ENCODE measurements around the gene CYTH4. TPM values are rescaled to one million over a fixed set of nuclear protein-coding genes. Genes with fewer than 3 reads are reported as not detected.

The CYTH4 gene
- total and polyA plus RNA-seq, 10 of the 15 experiments (the other 5 are each of a cell fraction or from before 2014, with no cell fraction given) = 1.5 to 27.3 (median 16.9) TPM

GRCh38 chr22:37274380-37274862, 7.9 kb upstream of the CYTH4 start (continued):
- no peak for TF ChIP-seq HSF1 (IDR thresholded peaks at IDR 0.05; ENCODE audit: low read depth, low read length)
- TF ChIP-seq EP300 (IDR thresholded peaks at IDR 0.05; ENCODE audit: borderline replicate concordance in 1 of 2, control insufficient read depth in 1 of 2, low read depth in 2 of 2, low read length in 2 of 2) = peak in 1 of 2 experiments; percentile 46; a peak in 1 of 4 replicates
- 0 out of 2 replicates have a peak, but pooled peaks have one; percentile 39 for TF ChIP-seq NBN (IDR thresholded peaks at IDR 0.05)
- no peak for TF ChIP-seq CHD2 (IDR thresholded peaks at IDR 0.05; ENCODE audit: borderline replicate concordance, low read depth, low read length)
- no peak for TF ChIP-seq FOXM1 (IDR thresholded peaks at IDR 0.05; ENCODE audit: low read depth, low read length)
- no peak for TF ChIP-seq MYC (IDR thresholded peaks at IDR 0.05; ENCODE audit: insufficient read depth, insufficient read length, insufficient replicate concordance, low read length, severe bottlenecking)
- TF ChIP-seq RAD21 (IDR thresholded peaks at IDR 0.05; ENCODE audit: insufficient read depth, low read depth, low read length) = no peak
- no peak for TF ChIP-seq ZNF622 (IDR thresholded peaks at IDR 0.05)
- no peak for TF ChIP-seq SREBF1 (IDR thresholded peaks at IDR 0.05; ENCODE audit: low read length)
- TF ChIP-seq ZNF274 (IDR thresholded peaks at IDR 0.05; ENCODE audit: insufficient read depth, insufficient read length) = no peak
- no peak for TF ChIP-seq CREM (IDR thresholded peaks at IDR 0.05; ENCODE audit: low read depth)
- no peak for TF ChIP-seq YY1 (IDR thresholded peaks at IDR 0.05; ENCODE audit: low read depth, low read length)
- TF ChIP-seq MTA3 (IDR thresholded peaks at IDR 0.05; ENCODE audit: borderline replicate concordance, low read length) = no peak
- no peak for TF ChIP-seq NR2C2 (IDR thresholded peaks at IDR 0.05; ENCODE audit: borderline replicate concordance, control insufficient read depth, insufficient read length, low read depth)
- no peak for TF ChIP-seq CBX5 (IDR thresholded peaks at IDR 0.05; ENCODE audit: low read depth)
- no peak for TF ChIP-seq FOS (IDR thresholded peaks at IDR 0.05; ENCODE audit: borderline replicate concordance, extremely low read depth, insufficient read length)
- TF ChIP-seq STAT1 (conservative IDR thresholded peaks at IDR 0.05) = no peak
- no peak for TF ChIP-seq MAX (IDR thresholded peaks at IDR 0.05; ENCODE audit: low read depth, low read length)
- TF ChIP-seq BMI1 (IDR thresholded peaks at IDR 0.05; ENCODE audit: borderline replicate concordance) = no peak
- TF ChIP-seq GATAD2B (conservative IDR thresholded peaks at IDR 0.05; ENCODE audit: low read depth) = no peak; the same call in none of the 2 replicates
- peak; percentile 36; the same call in 1 of the 2 replicates for TF ChIP-seq NR2F1 (conservative IDR thresholded peaks at IDR 0.05)
- no peak for TF ChIP-seq MXI1 (IDR thresholded peaks at IDR 0.05; ENCODE audit: low read depth, low read length)
- 0 out of 2 replicates have a peak, but pooled peaks have one; percentile 12 for TF ChIP-seq RAD51 (IDR thresholded peaks at IDR 0.05)
- no peak for TF ChIP-seq RBBP5 (conservative IDR thresholded peaks at IDR 0.05)
- no peak for TF ChIP-seq CEBPB (IDR thresholded peaks at IDR 0.05; ENCODE audit: borderline replicate concordance in 1 of 2, low read depth in 2 of 2, low read length in 2 of 2)
- no peak for TF ChIP-seq ZNF384 (IDR thresholded peaks at IDR 0.05; ENCODE audit: borderline replicate concordance, low read depth, low read length)
- TF ChIP-seq ZSCAN29 (IDR thresholded peaks at IDR 0.05) = no peak
- TF ChIP-seq SUPT20H (IDR thresholded peaks at IDR 0.05; ENCODE audit: borderline replicate concordance, control insufficient read depth, low read depth, low read length) = no peak
- no peak for TF ChIP-seq E2F4 (IDR thresholded peaks at IDR 0.05; ENCODE audit: low read depth, low read length)
- TF ChIP-seq FOXK2 (IDR thresholded peaks at IDR 0.05) = no peak
- TF ChIP-seq NFYA (IDR thresholded peaks at IDR 0.05; ENCODE audit: borderline replicate concordance, low read depth, low read length) = no peak
- peak; percentile 97 for TF ChIP-seq SPI1 (IDR thresholded peaks at IDR 0.05; ENCODE audit: borderline replicate concordance, insufficient read depth, low read depth, low read length)

All from GM12878 (cell line).